Measurements from ENCODE around the gene CFTR. TPM values are rescaled to one million over a fixed set of nuclear protein-coding genes. Genes with fewer than 3 reads are reported as not detected.

CFTR gene
- total RNA-seq, 4 donors from 2014 or later = 43.0 to 176 (median 76.6) TPM

GRCh38 chr7:117664047-117664446 is 184.2 kb downstream of the CFTR start:
- no peak for TF ChIP-seq POLR2AphosphoS5 (IDR thresholded peaks at IDR 0.05)
- no peak for TF ChIP-seq EP300 (IDR thresholded peaks at IDR 0.05; ENCODE audit: low read depth)
- no peak for TF ChIP-seq CTCF (IDR thresholded peaks at IDR 0.05)
- no peak for TF ChIP-seq POLR2A (IDR thresholded peaks at IDR 0.05)
- Histone ChIP-seq H3K4me3 (no peak overlapping the region), H3K27me3 (no peaks in the 10 kb centered on the region), H3K36me3 (no peaks in the 10 kb centered on the region), H3K4me1 (peaks cover 0 to 15% (median under 1%) of the 10 kb centered on the region in 4 donors), H3K27ac (no peak overlapping the region), H3K9me3 (no peaks in the 10 kb centered on the region)
- in situ Hi-C loops (cut with MboI; ENCODE audit: low pct_ligation_motif_present in 1 of 4, low pct_unique_long_range_greater_than_20kb in 1 of 4, low sequenced_read_pairs in 3 of 4) (no loop called here), intact Hi-C loops (cut with DNase I; ENCODE audit: low total_unique reads) (no loop called here)
- DNase-seq = no peak
- WGBS, 2 donors (ENCODE audit: low coverage in 1 of 2) = 87 to 89% methylated on average over 3 of the region's 3 CpGs

- no peaks in the 10 kb centered on the region for H3K27me3 ChIP-seq
- no peak for DNase-seq
- intact Hi-C loops (cut with DNase I; ENCODE audit: low total_unique reads) = no loop called here
These were observed 185.5 kb downstream of the CFTR start for GRCh38 chr7:117665368-117665767.

GRCh38 chr7:117666031-117666430 is 186.2 kb downstream of the CFTR start:
- no peaks in the 10 kb centered on the region for H3K27me3 ChIP-seq

More at GRCh38 chr7:117665368-117665767, 185.5 kb downstream of the CFTR start:
- TF ChIP-seq POLR2AphosphoS5 (IDR thresholded peaks at IDR 0.05) (no peak), POLR2A (IDR thresholded peaks at IDR 0.05) (no peak), EP300 (IDR thresholded peaks at IDR 0.05; ENCODE audit: low read depth) (no peak), CTCF (IDR thresholded peaks at IDR 0.05) (no peak)
- in situ Hi-C loops (cut with MboI; ENCODE audit: low pct_ligation_motif_present in 1 of 4, low pct_unique_long_range_greater_than_20kb in 1 of 4, low sequenced_read_pairs in 3 of 4) = no loop called here
- Histone ChIP-seq H3K4me3 (no peak overlapping the region), H3K27ac (no peak overlapping the region), H3K36me3 (no peaks in the 10 kb centered on the region), H3K9me3 (no peaks in the 10 kb centered on the region), H3K4me1 (peaks cover 0 to 9% (median 0%) of the 10 kb centered on the region in 4 donors)

GRCh38 chr7:117666689-117667088 is 186.9 kb downstream of the CFTR start:
- no peaks in the 10 kb centered on the region for H3K27me3 ChIP-seq
- WGBS, 2 donors (ENCODE audit: low coverage in 1 of 2) = 89 to 96% methylated on average over 6 of the region's 6 CpGs
- H3K36me3 ChIP-seq = no peaks in the 10 kb centered on the region
- in situ Hi-C loops (cut with MboI; ENCODE audit: low pct_ligation_motif_present in 1 of 4, low pct_unique_long_range_greater_than_20kb in 1 of 4, low sequenced_read_pairs in 3 of 4) = no loop called here
- no peak overlapping the region for H3K4me3 ChIP-seq
- DNase-seq = no peak
- H3K4me1 ChIP-seq = peaks cover 0 to 1% (median under 1%) of the 10 kb centered on the region in 4 donors
- TF ChIP-seq POLR2A (IDR thresholded peaks at IDR 0.05) = no peak
- no peak for TF ChIP-seq EP300 (IDR thresholded peaks at IDR 0.05; ENCODE audit: low read depth)
- TF ChIP-seq POLR2AphosphoS5 (IDR thresholded peaks at IDR 0.05) = no peak
- no peak for TF ChIP-seq CTCF (IDR thresholded peaks at IDR 0.05)
- H3K9me3 ChIP-seq = no peaks in the 10 kb centered on the region
- intact Hi-C loops (cut with DNase I; ENCODE audit: low total_unique reads) = no loop called here
- peak overlapping the region in 1 of 4 donors; percentile 11 for H3K27ac ChIP-seq

More at GRCh38 chr7:117666031-117666430, 186.2 kb downstream of the CFTR start:
- Histone ChIP-seq H3K27ac (peak overlapping the region in 1 of 4 donors; percentile 11), H3K9me3 (no peaks in the 10 kb centered on the region), H3K4me3 (no peak overlapping the region), H3K36me3 (no peaks in the 10 kb centered on the region), H3K4me1 (peaks cover 0 to 4% (median 0%) of the 10 kb centered on the region in 4 donors)
- intact Hi-C loops (cut with DNase I; ENCODE audit: low total_unique reads) = no loop called here
- DNase-seq = no peak
- no peak for TF ChIP-seq POLR2A (IDR thresholded peaks at IDR 0.05)
- no peak for TF ChIP-seq EP300 (IDR thresholded peaks at IDR 0.05; ENCODE audit: low read depth)
- TF ChIP-seq CTCF (IDR thresholded peaks at IDR 0.05) = no peak
- TF ChIP-seq POLR2AphosphoS5 (IDR thresholded peaks at IDR 0.05) = no peak
- WGBS, 2 donors (ENCODE audit: low coverage in 1 of 2) = 56% methylated on average over 1 of the region's 1 CpG; no CpG with 5 or more reads in 1 of the 2 donors
- in situ Hi-C loops (cut with MboI; ENCODE audit: low pct_ligation_motif_present in 1 of 4, low pct_unique_long_range_greater_than_20kb in 1 of 4, low sequenced_read_pairs in 3 of 4) = no loop called here

All from transverse colon (tissue), 4 donors.